Brain microvascular endothelial cell (primary cell): Measurements from ENCODE around the gene ACBD4.

ENCODE experiments used
- DNase-seq: peaks from one replicate; pipeline ENCODE4 v3.0.0-alpha.2; 2020
- H3K27ac ChIP-seq: fragments of 250-450 bp; sonication (Bioruptor Pico); 2 replicates; pipeline ENCODE4 v1.5.1; 2020; ENCODE audit warnings: mild to moderate bottlenecking, moderate library complexity
- H3K27me3 ChIP-seq: fragments of 250-450 bp; sonication (Bioruptor Pico); replicated peaks from 2 replicates; pipeline ENCODE4 v1.5.1; 2020; ENCODE audit warnings: mild to moderate bottlenecking
- H3K36me3 ChIP-seq: fragments of 250-450 bp; sonication (Bioruptor Pico); replicated peaks from 2 replicates; pipeline ENCODE4 v1.5.1; 2020; ENCODE audit warnings: mild to moderate bottlenecking
- H3K4me3 ChIP-seq: 2 replicates; pipeline ENCODE4 v1.5.1; 2011; ENCODE audit warnings: low read depth, mild to moderate bottlenecking, control low read depth, low read length, moderate library complexity
- CTCF ChIP-seq: IDR thresholded peaks from 2 replicates; pipeline ENCODE4 v1.5.1; 2011; ENCODE audit warnings: low read depth, mild to moderate bottlenecking, moderate library complexity, low read length, control low read depth, inconsistent platforms; ENCODE audit errors: missing control alignments
- in situ Hi-C: cut with HindIII; loops from 2 replicates; pipeline ENCODE4 v1.10.0; 2017; ENCODE audit warnings: low sequenced_read_pairs, low pct_ligation_motif_present

Gene ACBD4

GRCh38 chr17:45088741-45089140 is 46.7 kb upstream of the ACBD4 start:
- no peak for DNase-seq
- TF ChIP-seq CTCF, result no peak
- in situ Hi-C loops, result no loop called here
- H3K27me3 ChIP-seq, result no peaks in the 10 kb centered on the region
- H3K4me3 ChIP-seq, result no peak overlapping the region
- no peak overlapping the region for H3K27ac ChIP-seq
- H3K36me3 ChIP-seq, result peaks cover 52% of the 10 kb centered on the region

- DNase-seq, result no peak
- Histone ChIP-seq H3K4me3 (no peak overlapping the region), H3K27ac (no peak overlapping the region), H3K36me3 (peaks cover 61% of the 10 kb centered on the region), H3K27me3 (no peaks in the 10 kb centered on the region)
- in situ Hi-C loops, result no loop called here
- no peak for TF ChIP-seq CTCF
These were observed 44.8 kb upstream of the ACBD4 start for GRCh38 chr17:45090711-45091110.

GRCh38 chr17:45091778-45092425 is 43.6 kb upstream of the ACBD4 start:
- Histone ChIP-seq H3K36me3 (peaks cover 66% of the 10 kb centered on the region), H3K27ac (no peak overlapping the region), H3K27me3 (no peaks in the 10 kb centered on the region), H3K4me3 (no peak overlapping the region)
- in situ Hi-C loops, result no loop called here
- TF ChIP-seq CTCF, result no peak
- DNase-seq, result no peak

GRCh38 chr17:45092911-45093430 is 42.5 kb upstream of the ACBD4 start:
- Histone ChIP-seq H3K4me3 (no peak overlapping the region), H3K27ac (peak overlapping the region; percentile 71), H3K36me3 (peaks cover 74% of the 10 kb centered on the region), H3K27me3 (no peaks in the 10 kb centered on the region)
- no peak for TF ChIP-seq CTCF
- in situ Hi-C loops, result no loop called here
- peak; percentile 97 for DNase-seq

GRCh38 chr17:45093444-45094110 is 41.9 kb upstream of the ACBD4 start:
- no peak for TF ChIP-seq CTCF
- DNase-seq, result no peak
- no peak overlapping the region for H3K4me3 ChIP-seq
- in situ Hi-C loops, result no loop called here
- peaks cover 75% of the 10 kb centered on the region for H3K36me3 ChIP-seq
- H3K27ac ChIP-seq, result peak overlapping the region; percentile 71
- H3K27me3 ChIP-seq, result no peaks in the 10 kb centered on the region
